Nucleus accumbens (tissue), 56 donors: Measurements from ENCODE around the gene PDYN.

Experiments used
- DNase-seq, 56 donors: peaks; one replicate each; lab custom pipeline; 2025; lab: John Stamatoyannopoulos, UW

Gene PDYN

DNA sequence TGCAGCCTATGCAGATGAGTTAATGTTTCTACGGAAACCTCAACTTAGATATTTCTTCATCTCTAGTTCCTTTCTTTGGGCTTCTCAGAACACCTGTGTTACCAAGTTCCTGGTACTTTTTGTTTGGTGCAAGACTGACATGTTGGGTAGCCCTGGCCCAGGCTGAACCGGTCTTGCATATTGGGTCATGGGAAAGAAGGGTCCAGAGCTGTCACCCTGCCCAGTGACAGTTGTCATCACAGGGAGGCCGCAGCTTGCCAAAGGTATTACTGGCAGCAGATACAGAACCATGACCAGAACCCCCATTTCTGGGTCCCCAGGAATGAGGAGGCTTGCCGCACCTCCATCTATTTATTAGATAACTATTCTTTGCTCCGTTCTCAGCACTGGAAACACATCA, 40.2 kb downstream of the PDYN start:
- no peak for DNase-seq

DNA sequence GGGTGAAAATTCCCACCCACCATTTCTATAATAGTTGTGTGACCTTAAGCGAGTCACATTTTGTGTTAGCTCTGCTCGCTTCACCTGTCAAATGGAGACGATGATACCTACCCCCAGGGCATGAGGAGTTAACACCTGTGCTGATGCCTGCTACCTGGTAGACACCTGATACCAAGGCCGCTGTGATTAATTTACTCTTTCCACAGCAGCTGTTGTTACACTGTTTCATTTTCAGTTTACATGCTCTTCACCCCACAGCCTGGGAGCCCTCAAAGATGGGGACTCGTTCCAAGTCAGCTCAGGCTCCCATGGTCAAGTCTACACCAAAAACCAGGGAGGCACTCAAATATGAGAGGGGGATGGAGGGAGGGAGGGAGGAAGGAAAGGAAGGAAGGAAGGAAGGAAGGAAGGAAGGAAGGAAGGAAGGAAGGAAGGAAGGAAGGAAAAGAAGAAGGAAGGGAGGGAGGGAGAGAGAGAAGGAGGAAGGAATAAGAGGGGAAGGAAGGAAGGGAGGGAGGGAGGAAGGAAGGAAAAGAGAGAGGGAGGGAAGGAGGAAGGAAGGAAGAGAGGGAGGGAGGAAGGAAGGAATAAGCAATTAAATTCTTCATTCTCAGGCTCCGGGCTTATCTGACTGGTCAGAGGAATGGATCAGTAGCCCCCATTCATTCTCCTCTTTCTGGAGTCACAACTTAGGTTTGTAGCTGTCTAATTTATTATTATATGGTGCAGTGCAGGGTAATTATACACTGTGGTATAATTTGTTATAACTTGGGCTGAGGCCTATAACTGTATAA, 40.9 kb downstream of the PDYN start:
- DNase-seq = no peak

DNA sequence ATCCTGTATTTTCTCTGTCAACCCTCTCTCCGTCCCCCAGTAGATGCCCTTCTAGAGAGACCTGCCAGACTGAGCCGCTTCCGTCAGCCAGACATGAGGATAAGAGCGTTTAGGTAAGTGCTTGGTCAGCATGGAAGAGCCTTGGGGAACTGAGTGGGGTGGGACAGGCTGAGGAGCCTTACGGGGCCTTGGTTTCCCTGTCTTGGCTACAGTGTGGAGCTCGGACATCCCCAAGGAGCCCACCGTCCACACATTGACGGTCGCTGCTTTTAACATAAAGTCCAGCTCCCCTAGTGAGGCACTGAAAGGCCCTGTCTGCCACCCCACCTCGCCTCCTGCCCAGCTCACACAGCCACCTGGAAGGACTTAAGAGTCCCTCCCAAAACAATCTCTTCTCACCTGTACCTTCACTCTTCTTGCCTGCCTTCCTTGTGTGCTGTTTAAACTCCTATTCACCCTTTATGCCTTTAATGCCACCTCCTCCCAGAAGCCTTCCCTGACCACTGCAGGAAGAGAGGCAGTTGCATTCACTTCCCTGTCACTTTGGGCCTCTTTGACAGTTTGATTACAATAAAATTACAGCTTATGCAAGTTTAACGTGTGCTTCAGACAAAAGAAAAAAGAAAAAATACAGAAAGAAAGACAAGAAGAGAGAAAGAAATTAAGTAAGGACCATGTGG, 42.3 kb downstream of the PDYN start:
- DNase-seq = no peak

DNA sequence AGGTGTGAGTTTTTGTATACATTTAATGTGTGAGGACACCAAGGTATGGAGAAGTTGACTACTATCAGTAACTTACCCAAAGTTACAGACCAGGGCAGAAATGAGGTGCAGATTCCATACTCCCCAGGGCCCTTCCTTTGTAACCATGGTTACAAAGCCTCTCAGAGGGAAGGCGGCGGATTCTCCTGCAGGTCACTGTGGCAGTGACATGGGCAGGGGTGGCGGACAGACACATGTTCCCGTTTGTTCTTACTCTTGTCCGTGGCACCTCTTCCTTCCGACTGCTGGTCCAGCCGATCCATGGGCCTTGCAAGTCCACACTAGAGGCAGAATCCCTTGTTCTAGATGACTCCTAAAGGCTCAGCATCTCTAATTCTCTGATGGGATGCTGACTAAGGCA, 43.0 kb downstream of the PDYN start:
- DNase-seq = no peak

DNA sequence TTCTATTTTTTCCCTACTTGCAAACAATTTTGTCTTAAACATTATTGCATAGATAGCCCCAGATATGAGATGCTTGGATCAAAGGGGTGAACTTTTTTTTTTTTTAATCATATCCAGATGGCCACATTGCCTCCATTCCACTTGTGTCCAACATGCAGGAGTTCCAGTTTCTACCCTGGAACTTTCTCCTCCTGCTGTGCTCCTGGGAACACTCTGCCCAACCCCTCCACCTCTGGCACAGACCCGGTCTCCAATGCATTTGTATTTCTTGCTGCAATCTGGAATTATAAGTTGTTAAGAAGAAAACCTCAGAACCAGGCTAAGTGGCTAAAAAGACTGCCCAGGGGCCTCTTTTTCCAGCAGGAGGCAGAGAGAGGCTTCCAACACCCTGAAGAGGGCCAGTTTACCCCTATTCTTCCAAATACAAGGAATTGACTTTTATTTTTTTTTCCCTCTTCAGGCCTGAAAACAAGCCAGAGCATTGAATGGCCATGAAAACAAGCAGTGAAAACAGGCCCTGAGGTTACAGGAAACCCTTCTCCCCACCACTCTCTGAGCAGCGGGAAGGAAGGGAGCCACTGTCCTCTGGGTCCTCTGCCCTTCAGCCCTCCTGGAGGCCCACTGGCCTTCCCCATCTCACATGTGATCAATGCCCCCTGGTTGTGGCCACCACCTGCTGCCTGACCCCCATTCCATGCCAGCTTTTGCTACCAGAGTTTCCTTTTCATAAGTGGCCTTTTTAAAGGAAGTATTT, 44.3 kb downstream of the PDYN start:
- peak in 16 of 56 donors; percentile 14 to 61 (median 36) for DNase-seq

DNA sequence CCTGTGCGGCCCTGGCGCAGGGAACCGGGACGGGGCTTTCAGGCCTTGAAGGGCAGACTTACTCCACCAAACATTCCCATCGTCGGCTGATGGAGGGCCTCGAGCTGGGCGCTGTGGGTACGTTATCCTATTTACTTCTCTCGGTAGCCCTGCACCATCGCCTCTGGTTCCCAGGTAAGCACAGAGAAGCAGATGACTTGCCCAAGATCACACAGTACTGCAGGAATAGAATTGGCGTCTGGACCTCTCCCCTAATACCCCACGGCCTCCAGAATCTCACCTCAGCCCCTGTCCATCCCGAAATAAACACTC, 46.4 kb downstream of the PDYN start:
- DNase-seq = no peak

DNA sequence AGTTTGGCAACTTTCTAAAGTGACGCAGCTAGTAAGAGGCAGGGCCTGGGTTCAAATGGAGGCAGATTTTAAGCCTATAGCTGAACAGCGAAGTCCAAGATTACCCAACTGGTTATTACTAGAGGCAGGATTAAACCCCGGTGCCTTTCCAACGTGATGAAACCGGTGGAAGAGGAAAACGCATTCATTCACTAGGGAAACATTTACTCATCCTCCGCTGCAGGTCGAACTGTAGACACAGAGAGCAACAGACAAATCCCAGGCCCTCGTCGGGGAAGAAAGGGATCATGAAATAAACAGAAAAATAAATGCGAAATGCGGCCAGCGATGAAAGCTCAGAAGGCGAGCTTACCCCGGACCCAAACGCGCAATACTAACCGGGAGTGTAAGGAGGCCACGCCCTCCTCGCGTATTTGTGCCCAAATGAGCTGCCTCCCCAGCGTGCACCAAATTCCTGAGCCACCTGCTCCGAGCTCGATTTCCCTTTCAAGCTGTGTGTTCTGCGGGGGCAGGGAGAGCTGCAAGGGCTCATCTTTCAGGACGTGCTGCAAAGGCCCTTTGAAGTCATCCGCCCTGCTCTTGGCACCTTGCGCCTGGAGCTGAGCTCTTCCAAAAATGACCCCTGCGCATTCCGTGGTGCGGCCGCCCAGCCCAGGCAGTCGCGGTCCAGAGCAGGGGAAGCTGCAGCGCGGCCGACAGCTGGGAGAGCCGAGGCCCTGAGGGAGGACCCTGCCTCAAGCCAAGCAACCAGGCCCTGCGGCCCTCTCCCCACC, 46.9 kb downstream of the PDYN start:
- DNase-seq = peak in 9 of 56 donors; percentile 12 to 39 (median 30)

DNA sequence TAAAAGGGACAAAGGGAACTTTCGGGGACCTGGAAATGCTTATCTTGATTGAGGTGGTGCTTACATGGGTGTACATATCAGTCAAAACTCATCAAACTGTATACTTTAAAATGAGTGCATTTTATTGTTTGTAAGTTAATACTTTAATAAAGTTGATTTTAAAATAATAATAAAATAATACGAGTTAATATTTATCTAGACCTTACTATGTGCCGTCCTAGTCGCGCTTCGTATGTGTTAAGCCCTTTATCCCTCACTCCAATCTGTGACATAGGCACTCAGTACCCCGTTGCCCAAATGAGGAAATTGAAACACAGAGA, 47.5 kb downstream of the PDYN start:
- no peak for DNase-seq

DNA sequence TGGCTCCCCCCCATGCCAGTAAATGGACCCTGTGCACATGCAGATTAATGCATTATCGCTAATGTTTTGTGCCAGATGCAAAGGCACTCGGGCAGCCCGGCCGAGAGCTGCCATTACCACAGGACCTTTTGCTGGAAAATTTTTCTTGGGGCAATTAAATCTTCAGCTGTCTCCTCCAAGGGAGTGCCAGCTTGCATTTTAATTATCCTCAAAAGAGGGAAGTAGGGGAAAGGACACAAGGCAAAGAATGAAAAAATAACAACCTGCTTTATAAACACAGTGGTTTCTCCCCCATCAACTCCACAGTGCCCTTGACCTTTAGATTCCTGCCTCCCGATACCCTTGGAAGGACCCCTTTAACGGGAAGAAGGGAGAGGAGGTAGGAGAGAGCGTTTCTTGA, 48.2 kb downstream of the PDYN start:
- DNase-seq = no peak

DNA sequence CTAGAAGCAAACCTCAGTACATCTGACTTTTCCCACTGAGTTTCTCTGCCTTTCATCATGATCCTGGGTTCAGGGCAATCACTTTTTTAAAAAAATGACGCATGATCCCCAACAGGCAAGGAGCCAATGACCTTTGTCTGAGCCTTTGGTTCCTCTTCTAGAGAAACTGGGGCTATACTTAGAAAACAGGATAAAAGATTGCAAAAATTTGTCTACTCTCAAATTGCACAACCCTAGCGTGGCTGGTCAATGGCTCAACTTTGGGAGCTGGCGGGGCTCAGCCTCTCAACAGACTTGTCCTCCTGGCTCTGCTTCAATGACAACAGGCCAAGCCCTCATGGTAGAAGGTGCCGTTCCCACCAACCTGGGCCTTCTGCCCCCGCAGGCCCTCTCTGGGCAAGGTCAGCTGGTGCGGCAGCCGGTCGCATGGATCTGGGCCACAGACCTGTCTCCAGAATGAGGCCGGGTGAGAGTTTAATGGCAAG, 48.7 kb downstream of the PDYN start:
- DNase-seq = peak in 39 of 56 donors; percentile 15 to 67 (median 40)

DNA sequence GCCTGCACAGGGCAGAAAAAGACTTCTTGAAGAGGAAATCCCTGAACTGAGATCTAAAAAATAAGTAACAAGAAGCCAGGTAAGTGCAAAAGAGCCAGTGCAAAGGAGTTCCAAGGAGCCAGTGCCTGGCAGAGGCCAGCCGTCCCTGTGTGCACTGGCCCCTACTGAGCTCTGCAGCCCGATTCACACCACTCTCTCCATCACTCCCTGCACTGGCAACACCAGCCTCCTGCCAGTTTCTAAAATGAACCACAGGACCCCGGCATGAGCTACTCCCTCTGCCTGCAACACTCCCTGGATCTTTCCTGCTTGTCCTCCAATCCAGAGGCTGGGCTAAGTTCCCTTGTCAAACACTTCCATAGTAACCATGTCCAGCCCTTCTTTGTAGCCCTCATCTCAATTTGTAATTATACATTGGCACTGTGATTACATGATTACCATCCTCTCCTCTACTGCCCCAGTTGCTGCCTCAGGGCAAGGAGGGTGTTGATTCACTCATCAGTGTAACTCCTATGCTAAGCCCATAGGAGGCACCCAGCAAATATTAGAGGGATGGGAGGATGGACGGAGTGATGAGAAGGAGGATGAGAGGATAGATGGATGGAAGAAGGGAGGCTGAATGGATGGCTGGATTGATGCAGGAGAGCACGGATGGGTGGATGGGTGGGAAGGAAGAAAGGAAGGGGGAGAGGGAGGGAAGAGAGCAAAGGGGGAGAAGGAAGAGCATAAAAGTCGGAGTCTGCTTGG, 49.3 kb downstream of the PDYN start:
- no peak for DNase-seq

DNA sequence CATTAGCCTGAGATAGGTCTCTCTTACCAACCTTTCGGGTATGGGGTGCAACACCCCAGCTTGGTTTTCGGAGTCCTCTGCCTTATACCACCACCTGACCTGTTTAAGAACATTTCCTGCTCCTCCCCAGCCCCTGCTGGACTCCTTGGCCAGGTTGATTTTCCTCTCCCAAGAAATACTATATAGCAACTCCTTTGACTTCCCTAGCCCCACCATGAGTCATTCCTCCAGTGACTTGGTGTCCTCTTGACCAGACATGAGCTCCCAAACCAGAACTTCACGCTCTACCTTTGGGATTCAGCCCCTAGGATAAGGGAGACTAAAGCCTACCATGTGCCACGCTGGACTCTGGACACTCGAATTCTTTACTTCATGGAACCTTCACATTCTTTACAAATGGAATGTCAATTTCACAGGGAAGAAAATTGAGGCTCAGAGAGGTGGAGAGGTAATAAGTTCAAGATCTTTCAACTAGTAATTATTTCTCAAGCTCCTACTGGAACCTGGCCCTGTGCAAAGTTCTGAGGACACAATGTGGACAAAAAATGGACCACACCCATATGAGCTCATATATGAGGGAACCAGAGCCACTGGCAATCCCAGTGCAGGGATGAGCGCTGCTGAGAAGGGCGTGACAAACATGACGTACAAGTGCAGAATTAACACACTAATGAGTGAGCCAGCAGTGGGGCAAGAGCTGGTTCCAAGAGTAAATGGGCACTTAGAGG, 50.4 kb downstream of the PDYN start:
- DNase-seq = no peak

DNA sequence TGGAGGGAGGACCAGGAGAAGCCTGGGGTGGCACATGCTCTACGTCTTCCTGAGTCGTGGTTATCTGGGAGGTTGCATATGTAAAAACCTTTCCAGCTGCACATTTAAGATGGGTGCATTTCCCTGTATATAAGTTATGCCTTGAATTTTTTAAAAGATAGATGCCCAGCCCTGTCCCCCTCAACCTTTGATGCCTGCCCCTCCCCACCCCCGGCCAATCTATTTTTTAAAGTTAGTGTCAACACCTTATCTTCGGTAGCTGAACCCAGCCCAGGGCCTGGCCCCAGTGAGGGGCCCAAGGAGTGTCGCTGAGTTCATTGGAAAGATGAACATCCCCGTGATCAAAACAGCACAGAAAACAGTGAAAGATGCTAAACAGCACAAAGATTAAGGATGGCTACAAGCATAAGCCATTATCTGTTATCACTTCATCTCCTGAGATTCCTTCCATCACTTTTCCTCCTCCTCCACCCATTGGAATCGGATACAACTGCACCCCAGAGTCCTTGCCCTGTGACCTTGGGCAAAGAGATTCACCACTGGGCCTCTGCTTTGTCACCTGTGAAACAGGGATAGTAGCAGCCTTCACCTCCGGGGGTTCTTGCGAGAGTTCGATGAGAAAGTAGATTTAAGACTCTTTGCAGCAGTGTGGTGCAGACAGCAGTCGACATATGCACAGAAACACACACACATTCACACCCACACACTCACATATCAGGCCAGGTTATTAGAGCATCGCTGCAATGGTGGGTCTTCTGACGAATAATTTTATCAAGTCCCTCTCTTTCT, 51.2 kb downstream of the PDYN start:
- no peak for DNase-seq

DNA sequence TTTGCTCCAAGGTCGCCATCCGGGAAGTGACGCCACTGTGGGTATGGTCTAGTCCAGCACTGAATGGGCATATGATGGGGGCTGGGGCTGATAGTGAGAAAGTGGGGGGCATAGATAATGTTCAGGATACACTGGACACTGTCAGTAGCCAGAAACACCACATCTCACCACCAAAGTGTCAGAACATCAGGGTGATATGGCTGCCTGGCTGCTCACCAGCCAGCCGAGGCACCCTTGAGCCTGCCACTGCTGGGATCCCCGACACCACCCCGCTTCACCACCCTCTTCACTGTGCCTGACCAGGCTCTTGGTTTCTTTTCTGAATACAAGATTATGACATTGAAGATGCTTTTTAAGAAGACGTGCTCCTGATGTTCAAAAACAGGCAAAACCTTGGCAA, 51.8 kb downstream of the PDYN start:
- no peak for DNase-seq

DNA sequence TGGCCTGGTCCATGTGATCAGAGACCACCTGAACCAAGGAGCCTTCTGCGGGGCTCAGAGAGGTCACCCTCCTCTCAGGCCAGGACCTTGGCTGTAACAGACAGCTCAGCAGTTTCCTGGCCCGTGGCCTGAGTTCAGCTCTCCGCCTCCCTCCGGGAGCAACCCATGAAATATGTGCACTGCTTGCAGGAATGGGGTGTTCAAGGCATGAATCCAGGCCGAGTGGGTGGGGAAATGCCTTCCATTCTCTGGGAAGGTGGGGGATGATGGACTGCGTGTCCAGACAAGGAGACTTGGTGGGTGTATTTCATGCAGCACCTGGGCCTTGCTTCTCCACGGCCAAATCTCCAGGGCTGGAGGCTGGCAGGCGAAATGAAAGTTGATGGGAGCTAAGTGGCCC, 52.6 kb downstream of the PDYN start:
- peak in 1 of 56 donors; percentile 24 for DNase-seq

DNA sequence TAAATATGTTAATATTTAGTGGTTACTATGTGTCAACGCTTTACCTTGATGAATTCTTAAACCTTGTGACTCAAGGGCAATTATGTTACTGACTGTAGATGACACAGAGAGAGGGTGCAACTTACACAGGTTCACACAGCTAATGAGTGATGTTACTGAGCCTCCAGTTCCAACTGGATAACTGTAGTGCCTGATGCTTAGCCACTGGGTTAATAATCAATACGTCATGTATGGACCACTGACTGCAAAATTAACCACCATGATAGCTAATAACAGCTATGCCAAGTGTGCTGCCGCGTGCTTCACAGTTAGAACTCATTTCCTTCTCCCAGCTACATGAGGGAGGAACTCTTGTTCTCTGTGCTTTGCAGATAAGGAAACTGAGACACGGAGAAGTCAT, 53.3 kb downstream of the PDYN start:
- no peak for DNase-seq

DNA sequence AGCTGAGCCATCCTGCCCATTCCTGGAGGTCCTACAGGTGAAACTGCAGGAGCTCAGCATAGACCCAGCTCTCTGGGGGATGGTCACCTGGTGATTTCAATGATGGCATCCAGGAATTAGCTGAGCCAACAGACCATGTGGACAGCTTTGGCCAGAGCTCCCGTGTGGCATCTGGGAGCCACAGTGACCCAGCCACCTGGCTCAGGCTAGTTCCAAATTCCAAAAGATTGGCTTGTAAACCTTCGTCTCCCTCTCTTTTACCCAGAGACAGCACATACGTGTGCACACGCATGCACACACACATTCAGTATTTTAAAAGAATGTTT, 54.6 kb downstream of the PDYN start:
- DNase-seq = no peak

DNA sequence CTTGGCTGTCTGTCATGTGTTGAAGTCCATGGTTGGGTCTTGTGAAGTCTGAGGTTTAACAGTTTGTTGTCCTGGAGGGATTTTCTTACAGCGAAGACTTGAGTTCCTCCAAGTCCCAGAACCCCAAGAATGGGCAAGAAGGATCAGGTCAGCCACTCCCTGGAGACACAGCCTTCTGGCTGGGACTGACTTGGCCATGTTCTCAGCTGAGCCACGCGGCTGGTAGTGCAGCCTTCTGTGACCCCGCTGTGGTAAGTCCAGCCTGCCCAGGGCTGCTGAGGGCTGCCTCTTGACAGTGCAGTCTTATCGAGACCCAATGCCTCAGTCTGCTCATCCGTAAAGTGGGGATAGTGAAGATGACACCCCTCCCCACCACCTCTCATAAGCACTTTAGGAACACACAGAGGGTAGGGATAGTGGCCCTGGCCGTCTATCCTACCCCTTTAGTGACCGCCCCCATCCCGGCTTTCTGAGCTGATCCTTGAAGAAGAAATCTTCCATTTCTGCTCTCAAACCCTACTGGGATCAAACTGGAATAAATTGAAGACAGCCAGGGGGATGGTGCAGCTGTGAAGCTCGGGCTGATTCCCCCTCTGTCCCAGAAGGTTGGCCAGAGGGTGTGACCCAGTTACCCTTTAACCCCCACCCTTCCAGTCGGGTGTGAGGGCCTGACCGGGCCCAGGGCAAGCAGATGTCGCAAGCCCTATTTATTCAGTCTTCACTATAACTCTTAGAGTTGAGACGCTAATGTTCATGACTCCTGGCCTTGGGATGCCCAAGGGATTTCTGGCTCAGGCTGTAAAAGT, 55.2 kb downstream of the PDYN start:
- DNase-seq = no peak
